Measurements from ENCODE around the gene TRPT1.

The TRPT1 gene

GRCh38 chr11:64244107-64244506 is 18.1 kb upstream of the TRPT1 start:
- no peak for DNase-seq

DNA sequence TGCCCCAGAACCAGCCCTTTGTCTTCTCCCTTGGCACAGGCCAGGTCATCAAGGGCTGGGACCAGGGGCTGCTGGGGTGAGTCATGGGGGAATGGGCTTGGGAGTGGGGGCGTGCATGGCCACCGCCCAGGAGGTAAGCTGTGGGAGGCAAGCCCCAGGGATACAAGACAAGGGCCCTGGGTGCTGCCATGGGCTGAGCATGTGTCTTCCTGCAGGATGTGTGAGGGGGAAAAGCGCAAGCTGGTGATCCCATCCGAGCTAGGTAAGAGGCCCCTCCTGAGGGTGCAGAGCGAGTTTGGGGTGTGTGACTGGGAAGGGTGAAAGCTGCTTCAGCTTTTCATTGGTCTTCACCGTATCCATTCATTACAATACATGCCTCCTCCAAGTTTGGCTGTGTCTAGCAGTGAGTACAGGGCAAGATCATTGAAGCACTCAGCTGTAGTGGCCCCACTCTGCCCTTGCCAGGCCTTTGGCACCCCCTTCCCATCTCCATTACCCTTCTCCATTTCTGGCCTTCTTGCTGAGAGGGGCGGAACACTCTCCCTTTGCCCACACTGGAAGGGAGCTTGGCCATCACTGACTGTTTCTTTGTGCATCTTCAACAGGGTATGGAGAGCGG is 17.4 kb upstream of the TRPT1 start:
- no peak for DNase-seq

DNA sequence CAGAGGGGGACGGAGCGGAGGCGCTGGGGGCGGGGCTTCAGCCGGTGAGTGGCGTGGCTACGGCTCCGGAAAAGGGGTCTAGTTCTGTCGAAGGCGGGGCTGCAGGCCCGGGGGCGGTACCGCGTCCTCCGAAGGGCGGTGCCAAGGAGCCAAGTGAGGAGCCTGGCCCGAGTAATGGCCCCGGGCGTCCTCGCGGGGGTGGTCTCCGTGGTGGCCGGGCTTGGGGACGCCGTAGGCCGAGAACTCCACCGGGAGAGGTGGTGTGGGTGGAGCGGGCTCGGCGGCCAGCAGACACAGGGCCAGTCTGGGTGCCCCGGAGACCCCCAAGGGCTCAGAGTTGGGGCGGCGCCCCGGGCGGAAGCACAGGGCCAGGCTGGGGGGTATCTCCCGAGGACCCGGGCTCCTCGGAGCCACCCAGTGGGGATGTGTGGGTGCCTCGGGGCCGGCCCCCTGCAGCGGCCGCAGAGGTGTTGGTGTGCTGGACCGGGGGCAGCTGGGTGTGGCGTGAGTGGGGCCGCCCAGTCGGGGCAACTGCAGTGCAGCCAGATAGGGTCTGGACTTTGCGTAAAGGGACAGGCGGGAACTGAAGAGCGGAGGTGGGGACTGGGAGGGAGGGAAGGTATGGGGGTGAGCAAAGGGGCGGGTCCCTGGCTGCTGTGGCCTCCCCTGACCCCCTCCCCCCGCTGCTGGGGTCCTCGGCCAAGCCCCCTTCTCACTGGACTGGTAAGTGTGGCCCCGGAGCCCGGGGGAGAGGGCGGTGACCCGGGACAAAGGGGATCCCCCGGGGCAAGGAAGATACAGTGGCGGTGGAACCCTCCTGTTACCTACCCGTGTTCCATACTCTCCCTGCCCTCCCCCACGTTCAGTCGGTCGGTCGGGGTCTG is 15.7 kb upstream of the TRPT1 start:
- DNase-seq, result no peak

GRCh38 chr11:64241241-64241490 is 15.2 kb upstream of the TRPT1 start:
- DNase-seq, result peak; percentile 100

GRCh38 chr11:64240435-64241240 is 14.7 kb upstream of the TRPT1 start, which contains the start of gene FKBP2:
Gene FKBP2 (plus strand): TSS chr11:64241095. CDS start chr11:64242388, 1,293 bp downstream.
- DNase-seq, result peak; percentile 99

GRCh38 chr11:64239662-64240434 is 13.9 kb upstream of the TRPT1 start:
- DNase-seq, result no peak

DNA sequence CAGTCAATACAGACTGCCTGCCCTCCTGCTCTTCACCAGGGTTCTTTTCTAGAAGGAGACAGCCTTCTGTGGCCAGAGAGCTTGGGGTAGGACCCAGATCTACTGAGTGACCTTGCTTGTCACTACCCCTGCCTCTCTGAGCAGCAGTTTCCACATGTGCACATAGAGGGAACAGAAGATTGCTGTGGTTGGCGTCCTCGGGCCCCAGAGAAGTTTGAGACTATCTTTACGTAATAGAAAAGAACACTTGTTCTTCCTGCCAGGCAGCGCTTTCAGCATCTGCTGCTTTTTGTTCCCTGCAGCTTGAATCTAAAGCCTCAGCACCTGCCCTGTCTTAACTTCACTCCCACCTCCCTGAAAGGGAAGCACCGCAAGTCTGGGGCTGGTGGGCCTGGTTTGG is 13.0 kb upstream of the TRPT1 start:
- DNase-seq, result no peak

DNA sequence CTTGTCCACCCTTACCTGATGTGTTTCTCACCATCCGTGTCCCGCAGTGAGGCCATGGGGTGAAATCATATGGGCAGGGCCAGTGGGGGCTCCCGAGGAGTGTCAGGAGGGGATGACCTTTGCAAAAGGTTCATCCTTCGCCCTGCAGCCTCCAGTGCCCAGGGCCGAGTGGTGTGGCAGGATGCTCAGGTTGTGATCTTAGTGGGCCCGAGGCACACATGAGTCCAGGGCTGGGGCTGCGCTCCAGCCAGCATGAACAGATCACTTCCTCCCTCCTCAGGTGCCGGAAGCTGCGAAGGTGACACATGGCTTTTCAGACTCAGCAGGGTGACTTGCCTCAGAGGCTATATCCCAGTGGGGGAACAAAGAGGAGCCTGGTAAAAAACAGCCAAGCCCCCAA is 12.1 kb upstream of the TRPT1 start:
- no peak for DNase-seq

DNA sequence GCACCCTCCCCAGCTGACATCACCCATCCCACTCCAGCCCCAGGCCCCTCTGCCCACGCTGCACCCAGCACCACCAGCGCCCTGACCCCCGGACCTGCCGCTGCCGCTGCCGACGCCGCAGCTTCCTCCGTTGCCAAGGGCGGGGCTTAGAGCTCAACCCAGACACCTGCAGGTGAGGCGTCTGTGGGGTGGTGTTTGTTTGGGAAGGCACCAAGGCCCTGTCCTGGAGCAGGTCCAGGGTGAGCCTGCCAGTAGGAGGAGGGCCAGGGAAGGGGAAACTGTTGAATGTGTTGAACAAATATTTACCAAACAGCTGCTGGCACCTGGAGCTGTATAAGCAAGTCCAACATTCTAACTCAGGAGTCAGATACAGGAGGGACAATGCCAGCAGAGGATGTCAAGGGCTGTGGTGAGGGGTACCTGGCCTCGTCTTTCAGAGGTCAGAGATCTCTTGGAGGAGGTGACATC is 11.5 kb upstream of the TRPT1 start:
- no peak for DNase-seq

DNA sequence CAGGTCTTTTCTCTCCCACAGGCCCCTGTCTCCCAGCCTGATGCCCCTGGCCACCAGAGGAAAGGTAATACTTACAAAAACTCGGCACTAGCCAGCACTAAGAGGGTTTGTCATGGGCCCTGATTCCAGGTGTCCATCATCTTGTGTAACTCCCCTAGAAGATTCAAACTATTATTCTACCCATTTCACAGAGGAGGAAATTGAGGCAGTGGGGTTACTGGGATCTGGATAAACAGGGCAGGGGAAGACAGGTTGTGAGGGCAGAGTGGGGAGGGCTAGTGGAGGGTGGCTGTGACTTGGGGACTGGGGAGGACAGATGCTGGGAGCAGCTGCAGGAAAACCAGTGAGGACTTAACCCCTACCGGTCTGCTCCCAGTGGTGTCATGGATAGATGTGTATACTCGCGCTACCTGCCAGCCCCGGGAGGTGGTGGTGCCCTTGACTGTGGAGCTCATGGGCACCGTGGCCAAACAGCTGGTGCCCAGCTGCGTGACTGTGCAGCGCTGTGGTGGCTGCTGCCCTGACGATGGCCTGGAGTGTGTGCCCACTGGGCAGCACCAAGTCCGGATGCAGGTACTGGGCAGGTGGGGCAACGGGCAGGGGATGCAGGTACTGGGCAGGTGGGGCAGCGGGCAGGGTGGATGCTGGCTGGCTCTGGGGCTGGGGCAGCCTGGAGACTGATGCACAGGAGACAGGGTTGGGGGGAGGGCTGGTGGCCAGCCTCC is 9.6 kb upstream of the TRPT1 start:
- no peak for DNase-seq

DNA sequence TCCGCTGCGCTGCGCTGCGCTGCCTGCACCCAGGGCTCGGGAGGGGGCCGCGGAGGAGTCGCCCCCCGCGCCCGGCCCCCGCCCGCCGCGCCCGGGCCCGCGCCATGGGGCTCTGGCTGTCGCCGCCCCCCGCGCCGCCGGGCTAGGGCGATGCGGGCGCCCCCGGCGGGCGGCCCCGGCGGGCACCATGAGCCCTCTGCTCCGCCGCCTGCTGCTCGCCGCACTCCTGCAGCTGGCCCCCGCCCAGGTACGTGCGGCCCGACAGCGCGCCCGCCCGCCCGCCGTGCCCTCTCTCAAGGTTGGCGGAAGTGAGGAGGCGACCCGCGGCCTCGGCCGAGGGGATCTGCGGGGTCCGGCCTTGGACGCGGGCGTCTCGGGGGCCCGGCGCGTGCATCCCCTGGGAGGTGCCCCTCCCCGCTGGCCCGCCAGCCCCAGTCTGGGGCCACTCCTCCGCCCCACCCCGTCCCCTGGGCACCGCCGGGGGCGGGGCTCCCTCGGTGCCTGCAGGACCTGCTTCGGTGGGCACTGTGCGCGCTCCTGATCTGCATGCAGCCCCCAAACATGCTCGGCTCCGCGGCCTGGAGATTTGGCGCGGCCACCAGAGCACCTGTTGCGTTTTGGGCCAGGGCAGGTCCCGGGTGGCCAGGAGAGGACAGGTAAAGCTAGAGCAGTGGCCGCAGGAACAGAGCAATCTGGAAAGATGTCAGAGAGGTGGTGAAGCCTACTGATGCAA is 8.8 kb upstream of the TRPT1 start:
- peak; percentile 50 for DNase-seq

DNA sequence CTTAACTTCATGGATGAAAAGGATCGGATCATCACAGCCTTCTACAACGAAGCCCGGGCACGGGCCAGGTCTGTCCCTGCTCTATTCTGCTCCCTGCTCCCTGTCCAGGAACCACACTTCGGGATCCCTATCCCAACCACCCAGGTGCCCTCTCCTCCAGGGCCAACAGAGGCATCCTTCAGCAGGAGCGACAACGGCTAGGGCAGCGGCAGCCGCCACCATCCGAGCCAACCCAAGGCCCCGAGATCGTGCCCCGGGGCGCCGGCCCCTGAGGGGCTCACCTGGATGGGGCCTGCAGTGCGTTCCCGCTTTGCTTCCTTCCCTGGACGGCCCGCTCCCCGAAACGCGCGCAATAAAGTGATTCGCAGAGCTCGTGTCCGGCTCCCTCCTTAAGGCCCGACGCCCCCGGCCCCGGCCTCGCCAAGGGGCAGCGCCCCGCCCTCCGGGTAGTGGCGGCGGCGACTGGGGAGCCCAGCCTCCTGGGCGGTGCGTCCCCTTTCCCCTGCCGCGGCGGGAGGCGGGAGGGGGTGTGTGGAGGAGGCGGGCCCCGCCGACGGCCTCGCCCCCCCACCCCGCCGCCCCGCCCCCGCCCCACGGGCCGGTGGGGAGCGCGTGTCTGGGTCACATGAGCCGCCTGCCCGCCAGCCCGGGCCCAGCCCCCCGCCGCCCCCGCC is 8.1 kb upstream of the TRPT1 start, which contains the start of gene VEGFB:
Gene VEGFB (plus strand): TSS at position 672 of the 674 bp plus-strand sequence. CDS start 250 bp downstream, outside the sequence.
- DNase-seq, result peak; percentile 82

GRCh38 chr11:64232967-64233315 is 7.0 kb upstream of the TRPT1 start:
- DNase-seq, result no peak

GRCh38 chr11:64232182-64232966 is 6.4 kb upstream of the TRPT1 start:
- no peak for DNase-seq

GRCh38 chr11:64231546-64231945 is 5.6 kb upstream of the TRPT1 start:
- DNase-seq, result no peak

- no peak for DNase-seq
Measured at GRCh38 chr11:64230985-64231365, 5.0 kb upstream of the TRPT1 start.

GRCh38 chr11:64230171-64230984 is 4.4 kb upstream of the TRPT1 start, which contains the start of gene DNAJC4:
Gene DNAJC4 (plus strand): TSS chr11:64230548. CDS start chr11:64230855, 307 bp downstream.
- peak; percentile 94 for DNase-seq

- no peak for DNase-seq
Measured at GRCh38 chr11:64229744-64230170, 3.8 kb upstream of the TRPT1 start.
